Liver (tissue), 9 donors: Measurements from ENCODE around the gene CCDC201. TPM values are rescaled to one million over a fixed set of nuclear protein-coding genes. Genes with fewer than 3 reads are reported as not detected.

ENCODE experiments used
- DNase-seq: peaks from one replicate; pipeline ENCODE4 v3.0.0-alpha.2; 2017; ENCODE audit warnings: low spot score
- H3K27ac ChIP-seq, 2 donors: one replicate each; pipeline ENCODE4 v1.7.0; 2013; ENCODE audit warnings: inconsistent platforms in 2 of 2, low read length in 2 of 2, control low read depth in 1 of 2, low read depth in 1 of 2, mild to moderate bottlenecking in 1 of 2
- H3K27me3 ChIP-seq, 4 donors: one replicate each; pipeline versions ENCODE4 v1.6.1 to v1.7.0; 2013; ENCODE audit warnings: low read length in 3 of 4, inconsistent platforms in 1 of 4, mild to moderate bottlenecking in 1 of 4, moderate library complexity in 1 of 4; ENCODE audit not compliant: control insufficient read depth in 4 of 4, insufficient read depth in 4 of 4
- H3K36me3 ChIP-seq, 4 donors: one replicate each; pipeline versions ENCODE4 v1.6.1 to v1.7.0; 2013; ENCODE audit warnings: low read length in 3 of 4, mild to moderate bottlenecking in 3 of 4, low read depth in 1 of 4, moderate library complexity in 1 of 4; ENCODE audit not compliant: control insufficient read depth in 4 of 4, insufficient read depth in 3 of 4
- H3K4me1 ChIP-seq, 4 donors: one replicate each; pipeline versions ENCODE4 v1.6.1 to v1.7.0; 2013; ENCODE audit warnings: low read length in 3 of 4, mild to moderate bottlenecking in 3 of 4, moderate library complexity in 1 of 4; ENCODE audit not compliant: control insufficient read depth in 4 of 4, insufficient read depth in 4 of 4
- H3K4me3 ChIP-seq, 3 donors: one replicate each; pipeline versions ENCODE4 v1.6.1 to v1.7.0; 2013; ENCODE audit warnings: low read length in 3 of 3, control low read depth in 1 of 3, low read depth in 1 of 3, mild to moderate bottlenecking in 1 of 3
- H3K9ac ChIP-seq, 2 donors: one replicate each; pipeline ENCODE4 v1.7.0; 2013; ENCODE audit warnings: low read length in 2 of 2, mild to moderate bottlenecking in 2 of 2, moderate library complexity in 2 of 2, control low read depth in 1 of 2, low read depth in 1 of 2
- H3K9me3 ChIP-seq, 4 donors: one replicate each; pipeline versions ENCODE4 v1.6.1 to v1.7.0; 2013; ENCODE audit warnings: low read length in 3 of 4; ENCODE audit not compliant: control insufficient read depth in 4 of 4
- EGR1 ChIP-seq, 2 donors: IDR thresholded peaks; 2 replicates each; pipeline ENCODE4 v1.6.1; 2016 to 2018; ENCODE audit warnings: antibody characterized with exemption in 2 of 2, low read depth in 2 of 2
- FOXA1 ChIP-seq: IDR thresholded peaks from 2 replicates; pipeline ENCODE4 v1.6.1; 2016; ENCODE audit warnings: antibody characterized with exemption
- FOXA2 ChIP-seq: IDR thresholded peaks from 2 replicates; pipeline ENCODE4 v1.6.1; 2016; ENCODE audit warnings: antibody characterized with exemption
- GABPA ChIP-seq, 2 donors: IDR thresholded peaks in 1 of 2; conservative IDR thresholded peaks in 1 of 2; 2 replicates each; pipeline ENCODE4 v1.6.1; 2016; ENCODE audit warnings: antibody characterized with exemption in 2 of 2, mild to moderate bottlenecking in 1 of 2, moderate library complexity in 1 of 2
- HNF4A ChIP-seq, 2 donors: conservative IDR thresholded peaks; 2 replicates each; pipeline ENCODE4 v1.6.1; 2016; ENCODE audit warnings: antibody characterized with exemption in 2 of 2, mild to moderate bottlenecking in 2 of 2
- HNF4G ChIP-seq: IDR thresholded peaks from 2 replicates; pipeline ENCODE4 v1.6.1; 2016; ENCODE audit warnings: antibody characterized with exemption
- JUND ChIP-seq, 2 donors: IDR thresholded peaks; 2 replicates each; pipeline ENCODE4 v1.6.1; 2016; ENCODE audit warnings: antibody characterized with exemption in 2 of 2
- NR2F2 ChIP-seq: IDR thresholded peaks from 2 replicates; pipeline ENCODE4 v1.6.1; 2016; ENCODE audit warnings: antibody characterized with exemption
- RAD21 ChIP-seq, 2 donors: IDR thresholded peaks; 2 replicates each; pipeline ENCODE4 v1.6.1; 2016; ENCODE audit warnings: antibody characterized with exemption in 2 of 2, mild to moderate bottlenecking in 2 of 2
- RXRA ChIP-seq, 2 donors: IDR thresholded peaks; 2 replicates each; pipeline ENCODE4 v1.6.1; 2017 to 2018; ENCODE audit warnings: antibody characterized with exemption in 2 of 2, mild to moderate bottlenecking in 1 of 2
- SP1 ChIP-seq: IDR thresholded peaks from 2 replicates; pipeline ENCODE4 v1.6.1; 2018; ENCODE audit warnings: antibody characterized with exemption, mild to moderate bottlenecking
- TAF1 ChIP-seq: conservative IDR thresholded peaks from 2 replicates; pipeline ENCODE4 v1.6.1; 2016; ENCODE audit warnings: antibody characterized with exemption, mild to moderate bottlenecking
- YY1 ChIP-seq: IDR thresholded peaks from 2 replicates; pipeline ENCODE4 v1.6.1; 2016; ENCODE audit warnings: antibody characterized with exemption, mild to moderate bottlenecking
- WGBS: extraction: QIAGEN DNeasy Blood & Tissue Kit; methylation state at CpG from one replicate; pipeline ENCODE4 v1.1.7; 2013; 5-methylcytosine and 5-hydroxymethylcytosine counted together
- polyA plus RNA-seq, 2 donors: library from polyadenylated mRNA; stranded (reverse) in 1 of 2; unstranded in 1 of 2; fragments of 200-250 nt in 1 of 2; fragments of >200 nt in 1 of 2; fragmentation: Nextera tagmentation in 1 of 2; extraction: Ambion mirVana in 1 of 2; gene quantifications; one replicate each; pipeline versions ENCODE4 v1.2.1 to v1.2.3, GENCODE V29; 2013 to 2015
- total RNA-seq, 2 donors: library from RNA; depleted of rRNA; stranded (reverse); fragments of >200 nt; gene quantifications; one replicate each; pipeline ENCODE4 v1.2.3, GENCODE V29; 2014
- TF ChIP-seq, protein P1 (sequence below): IDR thresholded peaks from 2 replicates; pipeline ENCODE4 v1.6.1; 2016; ENCODE audit warnings: antibody characterized with exemption
- TF ChIP-seq, protein P2 (sequence below): IDR thresholded peaks from 2 replicates; pipeline ENCODE4 v1.6.1; 2016; ENCODE audit warnings: antibody characterized with exemption
- TF ChIP-seq, protein P3 (sequence below): IDR thresholded peaks from 2 replicates; pipeline ENCODE4 v1.6.1; 2016; ENCODE audit warnings: antibody characterized with exemption
- TF ChIP-seq, protein P4 (sequence below): fragments of 150-350 bp; IDR thresholded peaks from 2 replicates; pipeline ENCODE4 v1.5.1; 2017; ENCODE audit warnings: improper control_type of control experiment, low read depth, low read length; ENCODE audit not compliant: missing input control
- TF ChIP-seq, protein P5 (sequence below): IDR thresholded peaks from 2 replicates; pipeline ENCODE4 v1.6.1; 2016; ENCODE audit warnings: antibody characterized with exemption, mild to moderate bottlenecking
- donor health status: healthy.
- donor health status: healthy.
- donor health status: healthy.
- donor health status: healthy.
- donor health status: healthy.

Gene CCDC201
- total and polyA plus RNA-seq, 4 donors = not detected

DNA sequence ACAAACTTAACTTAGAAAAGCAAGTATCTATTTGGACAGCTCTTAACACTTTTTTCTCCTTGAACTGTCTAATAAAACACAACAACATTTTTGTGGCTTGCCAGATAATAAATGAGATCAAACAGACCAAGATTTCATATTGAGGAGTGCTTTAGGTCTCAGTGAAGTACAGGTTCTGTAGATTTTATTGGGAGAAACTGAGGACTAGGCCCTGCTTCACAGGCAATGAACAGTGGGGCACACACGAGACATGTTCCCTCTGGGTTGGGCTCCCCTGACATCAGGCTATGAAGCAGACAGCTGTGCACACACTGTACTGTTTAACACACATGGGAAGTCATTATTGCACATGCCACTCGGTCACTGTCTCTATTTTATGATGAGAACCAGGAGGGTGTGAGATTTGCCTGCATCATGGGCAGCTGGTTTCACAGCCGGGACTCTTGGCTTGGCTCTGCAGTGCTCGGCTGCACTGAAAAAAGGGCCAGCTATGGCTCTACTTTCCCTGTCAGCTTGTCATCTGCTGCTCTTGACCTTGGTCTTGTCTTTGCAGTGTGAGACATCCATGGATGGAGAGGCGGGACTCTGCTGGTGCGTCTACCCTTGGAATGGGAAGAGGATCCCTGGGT is 19.6 kb upstream of the CCDC201 start:
- no peak for DNase-seq
- no peaks in the 10 kb centered on the region for H3K9me3 ChIP-seq
- peak overlapping the region in 1 of 2 donors; percentile 32 for H3K9ac ChIP-seq
- peaks cover 0 to 17% (median 7%) of the 10 kb centered on the region in 4 donors for H3K4me1 ChIP-seq
- H3K36me3 ChIP-seq = peaks cover 0 to 9% (median 0%) of the 10 kb centered on the region in 4 donors
- TF ChIP-seq, protein P1, sequence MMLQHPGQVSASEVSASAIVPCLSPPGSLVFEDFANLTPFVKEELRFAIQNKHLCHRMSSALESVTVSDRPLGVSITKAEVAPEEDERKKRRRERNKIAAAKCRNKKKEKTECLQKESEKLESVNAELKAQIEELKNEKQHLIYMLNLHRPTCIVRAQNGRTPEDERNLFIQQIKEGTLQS = peak; percentile 39
- TF ChIP-seq HNF4G = no peak
- peak in 1 of 2 donors; percentile 13 for TF ChIP-seq RAD21 (IDR thresholded peaks at IDR 0.05)
- TF ChIP-seq TAF1 = no peak
- no peak for TF ChIP-seq RXRA (IDR thresholded peaks at IDR 0.05)
- TF ChIP-seq, protein P2, sequence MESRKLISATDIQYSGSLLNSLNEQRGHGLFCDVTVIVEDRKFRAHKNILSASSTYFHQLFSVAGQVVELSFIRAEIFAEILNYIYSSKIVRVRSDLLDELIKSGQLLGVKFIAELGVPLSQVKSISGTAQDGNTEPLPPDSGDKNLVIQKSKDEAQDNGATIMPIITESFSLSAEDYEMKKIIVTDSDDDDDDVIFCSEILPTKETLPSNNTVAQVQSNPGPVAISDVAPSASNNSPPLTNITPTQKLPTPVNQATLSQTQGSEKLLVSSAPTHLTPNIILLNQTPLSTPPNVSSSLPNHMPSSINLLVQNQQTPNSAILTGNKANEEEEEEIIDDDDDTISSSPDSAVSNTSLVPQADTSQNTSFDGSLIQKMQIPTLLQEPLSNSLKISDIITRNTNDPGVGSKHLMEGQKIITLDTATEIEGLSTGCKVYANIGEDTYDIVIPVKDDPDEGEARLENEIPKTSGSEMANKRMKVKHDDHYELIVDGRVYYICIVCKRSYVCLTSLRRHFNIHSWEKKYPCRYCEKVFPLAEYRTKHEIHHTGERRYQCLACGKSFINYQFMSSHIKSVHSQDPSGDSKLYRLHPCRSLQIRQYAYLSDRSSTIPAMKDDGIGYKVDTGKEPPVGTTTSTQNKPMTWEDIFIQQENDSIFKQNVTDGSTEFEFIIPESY = peak; percentile 68
- TF ChIP-seq YY1 = no peak
- no peak for TF ChIP-seq HNF4A (conservative IDR thresholded peaks at IDR 0.05)
- peak; percentile 32 for TF ChIP-seq NR2F2
- TF ChIP-seq, protein P3, sequence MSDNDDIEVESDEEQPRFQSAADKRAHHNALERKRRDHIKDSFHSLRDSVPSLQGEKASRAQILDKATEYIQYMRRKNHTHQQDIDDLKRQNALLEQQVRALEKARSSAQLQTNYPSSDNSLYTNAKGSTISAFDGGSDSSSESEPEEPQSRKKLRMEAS = no peak
- no peak for TF ChIP-seq FOXA2
- no peak for TF ChIP-seq GABPA (IDR thresholded peaks at IDR 0.05 in 1 of 2, conservative IDR thresholded peaks at IDR 0.05 in 1 of 2)
- TF ChIP-seq JUND (IDR thresholded peaks at IDR 0.05) = peak in 1 of 2 donors; percentile 57
- peak in 1 of 2 donors; percentile 25 for TF ChIP-seq EGR1 (IDR thresholded peaks at IDR 0.05; ENCODE audit: low read depth in 2 of 2)
- TF ChIP-seq, protein P4, sequence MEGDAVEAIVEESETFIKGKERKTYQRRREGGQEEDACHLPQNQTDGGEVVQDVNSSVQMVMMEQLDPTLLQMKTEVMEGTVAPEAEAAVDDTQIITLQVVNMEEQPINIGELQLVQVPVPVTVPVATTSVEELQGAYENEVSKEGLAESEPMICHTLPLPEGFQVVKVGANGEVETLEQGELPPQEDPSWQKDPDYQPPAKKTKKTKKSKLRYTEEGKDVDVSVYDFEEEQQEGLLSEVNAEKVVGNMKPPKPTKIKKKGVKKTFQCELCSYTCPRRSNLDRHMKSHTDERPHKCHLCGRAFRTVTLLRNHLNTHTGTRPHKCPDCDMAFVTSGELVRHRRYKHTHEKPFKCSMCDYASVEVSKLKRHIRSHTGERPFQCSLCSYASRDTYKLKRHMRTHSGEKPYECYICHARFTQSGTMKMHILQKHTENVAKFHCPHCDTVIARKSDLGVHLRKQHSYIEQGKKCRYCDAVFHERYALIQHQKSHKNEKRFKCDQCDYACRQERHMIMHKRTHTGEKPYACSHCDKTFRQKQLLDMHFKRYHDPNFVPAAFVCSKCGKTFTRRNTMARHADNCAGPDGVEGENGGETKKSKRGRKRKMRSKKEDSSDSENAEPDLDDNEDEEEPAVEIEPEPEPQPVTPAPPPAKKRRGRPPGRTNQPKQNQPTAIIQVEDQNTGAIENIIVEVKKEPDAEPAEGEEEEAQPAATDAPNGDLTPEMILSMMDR = no peak
- no peak for TF ChIP-seq FOXA1
- TF ChIP-seq SP1 = peak; percentile 32
- TF ChIP-seq, protein P5, sequence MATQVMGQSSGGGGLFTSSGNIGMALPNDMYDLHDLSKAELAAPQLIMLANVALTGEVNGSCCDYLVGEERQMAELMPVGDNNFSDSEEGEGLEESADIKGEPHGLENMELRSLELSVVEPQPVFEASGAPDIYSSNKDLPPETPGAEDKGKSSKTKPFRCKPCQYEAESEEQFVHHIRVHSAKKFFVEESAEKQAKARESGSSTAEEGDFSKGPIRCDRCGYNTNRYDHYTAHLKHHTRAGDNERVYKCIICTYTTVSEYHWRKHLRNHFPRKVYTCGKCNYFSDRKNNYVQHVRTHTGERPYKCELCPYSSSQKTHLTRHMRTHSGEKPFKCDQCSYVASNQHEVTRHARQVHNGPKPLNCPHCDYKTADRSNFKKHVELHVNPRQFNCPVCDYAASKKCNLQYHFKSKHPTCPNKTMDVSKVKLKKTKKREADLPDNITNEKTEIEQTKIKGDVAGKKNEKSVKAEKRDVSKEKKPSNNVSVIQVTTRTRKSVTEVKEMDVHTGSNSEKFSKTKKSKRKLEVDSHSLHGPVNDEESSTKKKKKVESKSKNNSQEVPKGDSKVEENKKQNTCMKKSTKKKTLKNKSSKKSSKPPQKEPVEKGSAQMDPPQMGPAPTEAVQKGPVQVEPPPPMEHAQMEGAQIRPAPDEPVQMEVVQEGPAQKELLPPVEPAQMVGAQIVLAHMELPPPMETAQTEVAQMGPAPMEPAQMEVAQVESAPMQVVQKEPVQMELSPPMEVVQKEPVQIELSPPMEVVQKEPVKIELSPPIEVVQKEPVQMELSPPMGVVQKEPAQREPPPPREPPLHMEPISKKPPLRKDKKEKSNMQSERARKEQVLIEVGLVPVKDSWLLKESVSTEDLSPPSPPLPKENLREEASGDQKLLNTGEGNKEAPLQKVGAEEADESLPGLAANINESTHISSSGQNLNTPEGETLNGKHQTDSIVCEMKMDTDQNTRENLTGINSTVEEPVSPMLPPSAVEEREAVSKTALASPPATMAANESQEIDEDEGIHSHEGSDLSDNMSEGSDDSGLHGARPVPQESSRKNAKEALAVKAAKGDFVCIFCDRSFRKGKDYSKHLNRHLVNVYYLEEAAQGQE = no peak
- no peak overlapping the region for H3K4me3 ChIP-seq
- H3K27me3 ChIP-seq = no peaks in the 10 kb centered on the region
- WGBS = 86% methylated on average over 6 of the region's 6 CpGs
- H3K27ac ChIP-seq = peak overlapping the region; percentile 2 to 93
